ENCODE measurements around the gene SCN2A. TPM values are rescaled to one million over a fixed set of nuclear protein-coding genes. Genes with fewer than 3 reads are reported as not detected.
A peak's percentile ranks its signal among the peaks of the same experiment; 100 is the strongest.

Gene SCN2A
- total RNA-seq, 1 experiment from 2014 or later, result not detected

DNA sequence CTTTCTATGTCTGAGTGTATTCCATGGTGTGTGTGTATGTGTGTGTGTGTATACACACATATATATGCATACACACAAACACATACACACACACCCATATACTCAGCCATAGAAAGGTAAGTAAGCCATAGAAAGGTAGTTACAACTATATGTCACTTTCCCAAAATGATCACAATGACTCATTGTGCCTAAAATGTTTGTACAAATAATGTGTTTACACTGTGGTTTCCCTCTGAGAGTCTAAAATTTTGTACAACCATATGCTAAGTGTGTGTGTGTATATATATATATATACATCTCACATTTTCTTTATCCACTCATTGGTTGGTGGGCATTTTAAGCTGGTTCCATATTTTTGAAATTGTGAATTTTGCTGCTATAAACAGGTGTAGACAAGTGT, 175.0 kb downstream of the SCN2A start:
- ChIA-PET POLR2A (no interaction called here), CTCF (no interaction called here)
- H3K9me3 Mint-ChIP-seq (ENCODE audit: unreplicated experiment), result peaks cover 5% of the 10 kb centered on the region
- no peaks in the 10 kb centered on the region for H3K36me3 ChIP-seq (ENCODE audit: control insufficient read depth, insufficient read depth, low read length)
- no peaks in the 10 kb centered on the region for H3K27me3 ChIP-seq (replicated peaks; ENCODE audit: control insufficient read depth, insufficient read depth, low read length)
- intact Hi-C loops (cut with micrococcal nuclease; ENCODE audit: unreplicated experiment), result no loop called here
- TF ChIP-seq, protein P1, sequence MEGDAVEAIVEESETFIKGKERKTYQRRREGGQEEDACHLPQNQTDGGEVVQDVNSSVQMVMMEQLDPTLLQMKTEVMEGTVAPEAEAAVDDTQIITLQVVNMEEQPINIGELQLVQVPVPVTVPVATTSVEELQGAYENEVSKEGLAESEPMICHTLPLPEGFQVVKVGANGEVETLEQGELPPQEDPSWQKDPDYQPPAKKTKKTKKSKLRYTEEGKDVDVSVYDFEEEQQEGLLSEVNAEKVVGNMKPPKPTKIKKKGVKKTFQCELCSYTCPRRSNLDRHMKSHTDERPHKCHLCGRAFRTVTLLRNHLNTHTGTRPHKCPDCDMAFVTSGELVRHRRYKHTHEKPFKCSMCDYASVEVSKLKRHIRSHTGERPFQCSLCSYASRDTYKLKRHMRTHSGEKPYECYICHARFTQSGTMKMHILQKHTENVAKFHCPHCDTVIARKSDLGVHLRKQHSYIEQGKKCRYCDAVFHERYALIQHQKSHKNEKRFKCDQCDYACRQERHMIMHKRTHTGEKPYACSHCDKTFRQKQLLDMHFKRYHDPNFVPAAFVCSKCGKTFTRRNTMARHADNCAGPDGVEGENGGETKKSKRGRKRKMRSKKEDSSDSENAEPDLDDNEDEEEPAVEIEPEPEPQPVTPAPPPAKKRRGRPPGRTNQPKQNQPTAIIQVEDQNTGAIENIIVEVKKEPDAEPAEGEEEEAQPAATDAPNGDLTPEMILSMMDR (IDR thresholded peaks at IDR 0.05; ENCODE audit: insufficient read depth in 1 of 2, low read depth in 1 of 2, low read length in 1 of 2, severe bottlenecking in 1 of 2, unreplicated experiment in 1 of 2), result no peak
- H3K4me1 Mint-ChIP-seq (ENCODE audit: low read depth, unreplicated experiment), result peaks cover 16% of the 10 kb centered on the region
- BruUV-seq (replicated peaks), result no TSS peak
- no peak overlapping the region for H3K4me3 ChIP-seq (ENCODE audit: low read depth, low read length)
- no peaks in the 10 kb centered on the region for H3K36me3 Mint-ChIP-seq (ENCODE audit: insufficient read depth, unreplicated experiment)
- H3K27me3 Mint-ChIP-seq (ENCODE audit: insufficient read depth, unreplicated experiment), result no peaks in the 10 kb centered on the region
- no peak for DNase-seq
- no peak overlapping the region for H3K27ac Mint-ChIP-seq (ENCODE audit: unreplicated experiment)
- peaks cover 9% of the 10 kb centered on the region; the same call in 1 of the 2 replicates for H3K9me3 ChIP-seq
- no peak overlapping the region for H3K4me3 Mint-ChIP-seq (ENCODE audit: unreplicated experiment)
- peaks cover 14% of the 10 kb centered on the region for H3K4me1 ChIP-seq

DNA sequence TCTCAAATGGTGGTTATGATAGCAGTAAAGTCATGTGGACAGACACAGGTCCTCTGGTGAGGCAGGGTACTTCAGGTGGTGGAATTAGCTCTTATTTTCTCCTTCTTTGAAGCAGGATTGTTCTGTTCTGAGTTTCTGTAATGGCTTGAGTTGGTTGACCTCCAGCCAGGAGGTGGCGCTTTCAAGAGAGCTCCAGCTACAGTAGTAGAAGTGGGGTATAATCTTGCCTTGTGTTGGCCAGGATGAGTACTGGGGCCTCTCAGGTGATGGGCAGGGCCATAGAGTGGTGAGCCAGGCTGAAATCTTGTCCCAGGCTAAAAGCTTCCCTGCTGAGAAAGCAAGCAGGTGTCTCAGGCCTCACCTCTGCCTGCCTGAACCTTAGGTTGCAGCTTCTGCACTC, 177.8 kb downstream of the SCN2A start:
- Mint-ChIP-seq H3K4me1 (ENCODE audit: low read depth, unreplicated experiment) (peaks cover 16% of the 10 kb centered on the region), H3K27ac (ENCODE audit: unreplicated experiment) (peak overlapping the region; percentile 55), H3K36me3 (ENCODE audit: insufficient read depth, unreplicated experiment) (no peaks in the 10 kb centered on the region), H3K27me3 (ENCODE audit: insufficient read depth, unreplicated experiment) (no peaks in the 10 kb centered on the region), H3K9me3 (ENCODE audit: unreplicated experiment) (peaks cover 17% of the 10 kb centered on the region), H3K4me3 (ENCODE audit: unreplicated experiment) (peak overlapping the region; percentile 17)
- TF ChIP-seq, protein P1 (IDR thresholded peaks at IDR 0.05; ENCODE audit: insufficient read depth in 1 of 2, low read depth in 1 of 2, low read length in 1 of 2, severe bottlenecking in 1 of 2, unreplicated experiment in 1 of 2), result no peak
- BruUV-seq (replicated peaks), result no TSS peak
- POLR2A ChIA-PET, result no interaction called here
- Histone ChIP-seq H3K36me3 (ENCODE audit: control insufficient read depth, insufficient read depth, low read length) (no peaks in the 10 kb centered on the region), H3K4me3 (ENCODE audit: low read depth, low read length) (no peak overlapping the region), H3K4me1 (peaks cover 14% of the 10 kb centered on the region), H3K27me3 (replicated peaks; ENCODE audit: control insufficient read depth, insufficient read depth, low read length) (no peaks in the 10 kb centered on the region), H3K9me3 (peaks cover 9% of the 10 kb centered on the region; the same call in 1 of the 2 replicates)
- CTCF ChIA-PET, result interaction anchor here (1.2 kb wide), 1 partner anchor 457 kb away, joined by 7 read pairs; no protein-coding TSS in a partner anchor
- intact Hi-C loops (cut with micrococcal nuclease; ENCODE audit: unreplicated experiment), result loop anchor here (1.0 kb wide), 1 partner anchor 18 kb away; no protein-coding TSS in a partner anchor
- no peak for DNase-seq

DNA sequence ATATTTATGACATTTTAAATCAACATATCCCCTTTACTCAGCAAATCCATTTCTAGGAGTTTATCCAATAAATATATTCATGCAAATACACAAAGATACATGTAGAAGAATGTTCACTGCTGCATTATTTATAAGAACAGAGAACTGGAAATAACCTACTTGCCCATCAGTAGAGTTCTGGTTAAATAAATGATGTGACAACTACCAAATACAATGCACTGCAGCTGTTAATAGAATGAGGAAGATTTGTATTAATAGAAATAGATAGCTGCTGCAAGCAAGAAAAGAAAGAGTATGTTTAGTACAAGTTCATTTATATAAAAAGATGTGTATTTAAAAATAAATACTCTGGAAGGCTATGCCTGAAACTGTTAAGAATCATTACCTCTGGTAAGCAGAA, 181.0 kb downstream of the SCN2A start:
- POLR2A ChIA-PET, result no interaction called here
- no TSS peak for BruUV-seq (replicated peaks)
- no peaks in the 10 kb centered on the region for H3K36me3 Mint-ChIP-seq (ENCODE audit: insufficient read depth, unreplicated experiment)

More for the DNA sequence above, 181.0 kb downstream of the SCN2A start:
- Mint-ChIP-seq H3K9me3 (ENCODE audit: unreplicated experiment) (peaks cover 32% of the 10 kb centered on the region), H3K27ac (ENCODE audit: unreplicated experiment) (no peak overlapping the region), H3K27me3 (ENCODE audit: insufficient read depth, unreplicated experiment) (no peaks in the 10 kb centered on the region), H3K4me3 (ENCODE audit: unreplicated experiment) (no peak overlapping the region), H3K4me1 (ENCODE audit: low read depth, unreplicated experiment) (peaks cover 16% of the 10 kb centered on the region)
- Histone ChIP-seq H3K27me3 (replicated peaks; ENCODE audit: control insufficient read depth, insufficient read depth, low read length) (no peaks in the 10 kb centered on the region), H3K36me3 (ENCODE audit: control insufficient read depth, insufficient read depth, low read length) (no peaks in the 10 kb centered on the region), H3K4me1 (peaks cover 14% of the 10 kb centered on the region), H3K9me3 (peaks cover 9% of the 10 kb centered on the region), H3K4me3 (ENCODE audit: low read depth, low read length) (no peak overlapping the region)
- intact Hi-C loops (cut with micrococcal nuclease; ENCODE audit: unreplicated experiment), result no loop called here
- no peak for DNase-seq
- TF ChIP-seq, protein P1 (IDR thresholded peaks at IDR 0.05; ENCODE audit: insufficient read depth in 1 of 2, low read depth in 1 of 2, low read length in 1 of 2, severe bottlenecking in 1 of 2, unreplicated experiment in 1 of 2), result no peak
- CTCF ChIA-PET, result no interaction called here

Measured in Caco-2 (cell line).